ENCODE measurements around the gene NEAT1. TPM values are rescaled to one million over a fixed set of nuclear protein-coding genes. Genes with fewer than 3 reads are reported as not detected.
A peak's percentile ranks its signal among the peaks of the same experiment; 100 is the strongest.

The NEAT1 gene
- total and polyA plus RNA-seq, 2 experiments from 2014 or later: 50.7 to 74.3 TPM

DNA sequence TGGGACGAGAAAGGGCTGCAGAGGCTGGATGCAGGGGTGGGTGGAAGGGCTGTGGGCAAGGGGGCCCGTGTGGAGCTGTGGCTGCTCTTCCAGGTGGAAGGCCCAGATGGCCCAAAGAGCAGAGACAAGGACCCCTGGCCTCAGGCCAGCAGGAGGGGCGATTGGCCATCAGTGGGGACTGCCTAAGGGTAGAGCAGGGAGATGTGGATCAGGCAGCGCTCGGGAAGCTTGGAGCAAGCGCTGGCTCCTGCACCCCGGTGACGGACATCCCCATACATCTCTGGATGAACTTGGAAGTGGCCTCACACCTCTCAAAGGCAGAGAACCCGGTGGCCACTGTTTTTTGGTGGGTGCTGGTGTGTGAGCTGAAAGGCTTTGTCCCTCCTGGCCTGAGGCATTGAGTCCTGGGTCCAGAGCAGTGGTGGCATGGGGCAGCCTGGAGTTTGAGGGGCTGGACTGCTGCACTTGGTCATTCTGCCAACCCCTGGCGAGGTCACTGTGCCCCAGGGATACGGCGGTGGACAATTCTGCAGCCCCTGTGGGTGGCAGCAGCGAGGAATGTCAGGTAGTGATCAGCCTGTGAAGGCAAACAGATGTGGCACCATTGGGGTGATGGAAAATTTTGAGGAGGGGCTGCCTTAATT lies 30.3 kb upstream of the NEAT1 start:
- Histone ChIP-seq H3K9ac (peak overlapping the region; percentile 92; the same call in 1 of the 2 replicates), H3K36me3 (ENCODE audit: low read depth) (peaks cover 6% of the 10 kb centered on the region; the same call in 1 of the 2 replicates), H2AFZ (no peak overlapping the region), H3F3A (ENCODE audit: insufficient read depth) (no peaks in the 10 kb centered on the region; the same call in none of the 2 replicates), H3K4me1 (ENCODE audit: insufficient read depth) (peaks cover 45% of the 10 kb centered on the region), H3K9me3 (ENCODE audit: low read depth) (no peaks in the 10 kb centered on the region), H3K9me2 (ENCODE audit: insufficient read depth) (no peaks in the 10 kb centered on the region), H3K4me2 (ENCODE audit: unreplicated experiment) (no peak overlapping the region), H3K27ac (no peak overlapping the region), H3K79me2 (ENCODE audit: insufficient read depth) (peaks cover 100% of the 10 kb centered on the region), H3K27me3 (replicated peaks; ENCODE audit: insufficient read depth) (no peaks in the 10 kb centered on the region), H4K20me1 (ENCODE audit: insufficient read depth) (no peaks in the 10 kb centered on the region), H3K4me3 (no peak overlapping the region)
- in situ Hi-C loops (cut with MboI): no loop called here
- 83 to 87% methylated on average over 11 to 13 of the region's 13 CpGs for WGBS, 2 experiments (ENCODE audit: low coverage in 1 of 2, low lambda C conversion rate in 2 of 2, missing lambda C conversion rate in 2 of 2)
- no peak for TF ChIP-seq EZH2phosphoT487 (IDR thresholded peaks at IDR 0.05; ENCODE audit: insufficient read depth, low read depth)
- no peak for TF ChIP-seq EZH2 (IDR thresholded peaks at IDR 0.05; ENCODE audit: insufficient read depth, poor library complexity, severe bottlenecking)
- no peak for DNase-seq

DNA sequence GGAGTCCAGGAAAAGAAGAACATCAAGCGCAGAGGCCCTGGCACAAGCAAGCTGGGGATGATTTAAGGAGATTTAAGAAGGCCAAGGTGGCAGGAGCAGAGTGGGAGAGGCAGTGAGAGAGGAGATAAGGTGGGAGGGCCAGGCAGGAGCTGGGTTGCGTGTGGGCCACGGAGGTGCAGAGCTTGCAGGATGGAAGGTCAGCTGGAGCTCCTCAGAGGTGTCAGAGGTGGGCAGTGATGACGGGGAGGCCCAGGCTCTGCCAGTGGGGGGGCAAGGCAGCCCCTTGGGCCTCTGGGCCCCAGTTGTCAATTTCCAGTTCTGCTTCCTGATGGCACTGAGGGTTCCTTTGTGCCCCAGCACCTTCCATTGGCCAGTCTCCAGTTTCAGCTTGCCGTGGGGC lies 29.7 kb upstream of the NEAT1 start:
- no peak for DNase-seq
- peaks cover 6% of the 10 kb centered on the region; the same call in 1 of the 2 replicates for H3K36me3 ChIP-seq (ENCODE audit: low read depth)
- 97 to 100% methylated on average over 5 of the region's 5 CpGs for WGBS, 2 experiments (ENCODE audit: low coverage in 1 of 2, low lambda C conversion rate in 2 of 2, missing lambda C conversion rate in 2 of 2)
- H3K9me3 ChIP-seq (ENCODE audit: low read depth): no peaks in the 10 kb centered on the region
- no peak overlapping the region for H3K9ac ChIP-seq
- no peaks in the 10 kb centered on the region for H4K20me1 ChIP-seq (ENCODE audit: insufficient read depth)
- no peak overlapping the region for H3K27ac ChIP-seq
- peaks cover 39% of the 10 kb centered on the region for H3K4me1 ChIP-seq (ENCODE audit: insufficient read depth)
- no peak overlapping the region for H2AFZ ChIP-seq
- no peaks in the 10 kb centered on the region; the same call in 1 of the 2 replicates for H3F3A ChIP-seq (ENCODE audit: insufficient read depth)
- no peak overlapping the region for H3K4me3 ChIP-seq
- TF ChIP-seq EZH2phosphoT487 (IDR thresholded peaks at IDR 0.05; ENCODE audit: insufficient read depth, low read depth) (no peak), EZH2 (IDR thresholded peaks at IDR 0.05; ENCODE audit: insufficient read depth, poor library complexity, severe bottlenecking) (no peak)
- no peak overlapping the region for H3K4me2 ChIP-seq (ENCODE audit: unreplicated experiment)
- peaks cover 97% of the 10 kb centered on the region for H3K79me2 ChIP-seq (ENCODE audit: insufficient read depth)
- in situ Hi-C loops (cut with MboI): no loop called here
- H3K9me2 ChIP-seq (ENCODE audit: insufficient read depth): no peaks in the 10 kb centered on the region
- H3K27me3 ChIP-seq (replicated peaks; ENCODE audit: insufficient read depth): no peaks in the 10 kb centered on the region

DNA sequence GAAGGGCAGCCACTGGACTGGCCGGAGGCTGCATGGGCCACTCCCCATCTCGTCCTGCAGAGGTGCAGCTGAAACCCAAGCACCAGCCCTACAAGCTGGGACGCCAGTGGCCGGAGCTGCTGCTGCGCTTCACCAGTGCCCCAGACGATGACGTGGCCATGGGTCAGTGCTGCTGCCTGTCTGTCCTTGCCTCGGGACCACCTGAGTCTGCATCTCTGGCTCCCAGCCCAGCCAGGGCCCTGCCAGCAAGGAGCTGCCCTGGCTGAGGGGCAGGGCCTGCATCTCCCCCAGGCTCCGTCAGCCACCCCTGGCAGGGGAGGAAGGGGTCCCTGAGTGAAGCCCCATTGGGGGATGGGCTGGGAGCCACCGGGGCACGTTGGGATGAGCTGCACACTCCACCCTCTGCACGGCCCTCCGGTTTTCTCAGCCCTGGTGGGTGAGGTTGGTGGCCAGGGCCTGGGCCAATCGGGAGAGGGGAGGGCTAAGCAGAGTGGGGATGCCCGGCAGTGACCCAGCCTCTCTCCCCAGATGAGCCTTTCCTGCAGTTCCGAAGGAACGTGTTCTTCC lies 29.0 kb upstream of the NEAT1 start:
- no peak overlapping the region for H3K4me3 ChIP-seq
- no peak overlapping the region for H3K4me2 ChIP-seq (ENCODE audit: unreplicated experiment)
- no peaks in the 10 kb centered on the region for H3K9me2 ChIP-seq (ENCODE audit: insufficient read depth)
- WGBS, 2 experiments (ENCODE audit: low coverage in 1 of 2, low lambda C conversion rate in 2 of 2, missing lambda C conversion rate in 2 of 2): 82 to 92% methylated on average over 12 to 17 of the region's 17 CpGs
- H3K9ac ChIP-seq: no peak overlapping the region
- peaks cover 9% of the 10 kb centered on the region; the same call in 1 of the 2 replicates for H3K36me3 ChIP-seq (ENCODE audit: low read depth)
- H3K27ac ChIP-seq: no peak overlapping the region
- H4K20me1 ChIP-seq (ENCODE audit: insufficient read depth): no peaks in the 10 kb centered on the region
- peaks cover 97% of the 10 kb centered on the region for H3K79me2 ChIP-seq (ENCODE audit: insufficient read depth)
- H2AFZ ChIP-seq: no peak overlapping the region
- no peaks in the 10 kb centered on the region; the same call in 1 of the 2 replicates for H3F3A ChIP-seq (ENCODE audit: insufficient read depth)
- TF ChIP-seq EZH2phosphoT487 (IDR thresholded peaks at IDR 0.05; ENCODE audit: insufficient read depth, low read depth) (no peak), EZH2 (IDR thresholded peaks at IDR 0.05; ENCODE audit: insufficient read depth, poor library complexity, severe bottlenecking) (no peak)
- peaks cover 32% of the 10 kb centered on the region for H3K4me1 ChIP-seq (ENCODE audit: insufficient read depth)
- no peaks in the 10 kb centered on the region for H3K27me3 ChIP-seq (replicated peaks; ENCODE audit: insufficient read depth)
- in situ Hi-C loops (cut with MboI): no loop called here
- no peaks in the 10 kb centered on the region for H3K9me3 ChIP-seq (ENCODE audit: low read depth)
- no peak for DNase-seq

DNA sequence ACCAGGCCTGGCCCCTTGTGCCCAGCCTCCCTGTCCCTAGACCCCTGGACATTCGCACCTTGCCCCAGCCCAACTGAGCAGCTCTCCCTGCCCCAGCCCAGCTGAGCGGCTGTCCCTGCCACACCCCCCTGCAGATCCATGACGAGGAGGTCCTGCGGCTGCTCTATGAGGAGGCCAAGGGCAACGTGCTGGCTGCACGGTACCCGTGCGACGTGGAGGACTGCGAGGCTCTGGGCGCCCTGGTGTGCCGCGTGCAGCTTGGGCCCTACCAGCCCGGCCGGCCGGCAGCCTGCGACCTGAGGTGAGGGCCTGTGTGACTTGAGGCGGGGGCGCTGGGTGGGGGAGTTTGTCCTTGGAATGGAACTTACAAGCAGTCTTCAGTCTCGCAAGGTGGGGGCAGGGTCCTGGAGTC lies 28.5 kb upstream of the NEAT1 start:
- DNase-seq: no peak
- 96 to 98% methylated on average over 12 to 20 of the region's 20 CpGs for WGBS, 2 experiments (ENCODE audit: low coverage in 1 of 2, low lambda C conversion rate in 2 of 2, missing lambda C conversion rate in 2 of 2)
- Histone ChIP-seq H3K36me3 (ENCODE audit: low read depth) (peaks cover 9% of the 10 kb centered on the region; the same call in 1 of the 2 replicates), H3K4me2 (ENCODE audit: unreplicated experiment) (no peak overlapping the region), H3F3A (ENCODE audit: insufficient read depth) (no peaks in the 10 kb centered on the region; the same call in 1 of the 2 replicates), H3K4me3 (no peak overlapping the region), H3K9me3 (ENCODE audit: low read depth) (no peaks in the 10 kb centered on the region), H3K27ac (no peak overlapping the region), H3K27me3 (replicated peaks; ENCODE audit: insufficient read depth) (no peaks in the 10 kb centered on the region), H3K9ac (no peak overlapping the region), H3K4me1 (ENCODE audit: insufficient read depth) (peaks cover 27% of the 10 kb centered on the region), H3K9me2 (ENCODE audit: insufficient read depth) (no peaks in the 10 kb centered on the region), H2AFZ (no peak overlapping the region), H4K20me1 (ENCODE audit: insufficient read depth) (no peaks in the 10 kb centered on the region), H3K79me2 (ENCODE audit: insufficient read depth) (peaks cover 94% of the 10 kb centered on the region)
- in situ Hi-C loops (cut with MboI): no loop called here
- TF ChIP-seq EZH2phosphoT487 (IDR thresholded peaks at IDR 0.05; ENCODE audit: insufficient read depth, low read depth) (no peak), EZH2 (IDR thresholded peaks at IDR 0.05; ENCODE audit: insufficient read depth, poor library complexity, severe bottlenecking) (no peak)
